ENCODE measurements around the gene MSL3B.
"Not testable (repeated sequence)": the region's sequence is repeated elsewhere in the genome, so short reads cannot be mapped to it uniquely, and the experiment has no call there.

Gene MSL3B

DNA sequence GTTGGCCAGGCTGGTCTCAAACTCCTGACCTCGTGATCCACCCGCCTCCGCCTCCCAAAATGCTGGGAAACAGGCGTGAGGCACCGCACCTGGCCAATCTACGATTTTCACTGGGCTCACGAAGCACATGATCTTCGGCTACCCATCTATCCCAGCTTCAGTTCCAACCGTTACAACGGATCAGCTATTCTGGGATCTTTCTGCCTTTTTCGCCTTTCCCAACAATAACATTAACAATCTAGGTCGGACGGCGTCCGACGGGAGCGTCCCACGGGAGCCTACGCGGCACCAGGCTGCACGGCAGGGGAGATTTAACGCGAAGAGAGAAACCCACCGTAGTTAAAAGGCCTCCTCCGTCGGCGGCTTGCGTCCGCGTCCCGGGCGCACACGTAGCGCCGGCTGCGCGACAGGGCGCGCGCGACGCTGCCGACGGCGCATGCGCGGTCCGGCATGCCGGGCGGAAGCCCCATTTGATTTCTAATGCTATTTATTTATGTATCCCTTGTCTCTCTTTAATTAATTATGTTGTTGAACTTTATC is at the start of gene MSL3B:
Gene MSL3B, minus strand, starts transcription at position 394 of the 540 bp plus-strand sequence.
- DNase-seq, result no peak

DNA sequence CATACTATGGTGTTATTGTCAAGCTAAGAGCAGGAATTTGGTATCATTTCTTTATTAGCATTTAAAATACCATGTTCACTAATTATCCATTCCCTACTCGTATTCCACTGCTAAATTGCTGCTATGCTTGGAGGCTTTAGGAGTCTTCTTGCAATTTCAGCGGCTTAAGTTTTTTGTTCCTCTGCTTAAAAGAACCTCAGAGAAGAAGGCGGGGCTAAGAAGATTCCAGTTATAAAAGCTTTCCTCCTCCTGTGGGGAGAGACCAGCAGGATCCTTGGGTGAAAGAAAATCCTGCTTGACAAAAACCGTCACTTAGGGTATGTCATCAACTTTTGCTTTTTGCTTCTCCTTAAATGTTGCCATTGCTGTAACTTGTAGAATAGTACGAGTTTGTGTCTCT is 48.9 kb upstream of the MSL3B start, which contains the start of gene TRPM8:
Gene TRPM8, plus strand, starts transcription at position 258 of the 400 bp plus-strand sequence. CDS start 9,165 bp downstream, outside the sequence.
- DNase-seq, result no peak

DNA sequence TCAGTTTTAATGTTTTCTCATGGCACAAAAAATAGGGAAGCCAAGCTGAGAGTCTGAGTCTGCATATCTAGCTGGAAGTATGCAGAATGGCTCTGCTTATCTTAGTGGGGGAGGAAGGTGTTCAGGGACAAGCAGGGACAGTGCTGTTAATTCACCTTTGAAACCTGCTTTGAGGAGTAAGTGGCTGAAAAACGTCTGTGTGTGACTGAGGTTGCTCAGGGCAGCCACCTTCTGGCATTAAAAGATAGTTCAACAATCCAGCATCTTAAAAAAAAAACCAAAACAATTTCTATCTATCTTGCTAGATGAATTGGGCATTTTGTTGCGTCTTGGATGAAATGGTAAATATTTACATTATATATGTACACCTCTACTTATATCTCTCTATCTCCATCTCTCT is 46.9 kb upstream of the MSL3B start:
- no peak for DNase-seq

- DNase-seq, result no peak
Observed at GRCh38 chr2:233912691-233913423, 44.7 kb upstream of the MSL3B start.

- no peak for DNase-seq
Observed at GRCh38 chr2:233907627-233908026, 39.4 kb upstream of the MSL3B start.

DNA sequence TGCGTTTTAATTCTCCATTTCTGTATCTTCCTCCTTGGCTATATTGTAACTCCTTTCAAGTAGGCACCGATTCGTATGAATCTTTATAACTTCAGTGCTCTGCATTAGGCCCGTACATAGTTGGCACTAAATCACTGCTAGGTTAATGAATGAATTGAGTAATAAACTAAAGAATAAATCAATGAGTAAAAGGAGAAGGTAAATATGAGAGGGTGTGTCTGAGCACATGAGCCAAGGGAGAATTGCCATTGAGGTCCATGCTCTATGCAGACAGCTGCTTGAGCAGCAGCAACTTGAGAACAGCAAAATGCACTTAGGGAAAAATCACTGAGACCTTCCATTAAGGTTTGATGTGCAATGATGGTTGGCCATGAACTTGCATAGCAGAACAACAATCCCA is 37.8 kb upstream of the MSL3B start:
- no peak for DNase-seq

DNA sequence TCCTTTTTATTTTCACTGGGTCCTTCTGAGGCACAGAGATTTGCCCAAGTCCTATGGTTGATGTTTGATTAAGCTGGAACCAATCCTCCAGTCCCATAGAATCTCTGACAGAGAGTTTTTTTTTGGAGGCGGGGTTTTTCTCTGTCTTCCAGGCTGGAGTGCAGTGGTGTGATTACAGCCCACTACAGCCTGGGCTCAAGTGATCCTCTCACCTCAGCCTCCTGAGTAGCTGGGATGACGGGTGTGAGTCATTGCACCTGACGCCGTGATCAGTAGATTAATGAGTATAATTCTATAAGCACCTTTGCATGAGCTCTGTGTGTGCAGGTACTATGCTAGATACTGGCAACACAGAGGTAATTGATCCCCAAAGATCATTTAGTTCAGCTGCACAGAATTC is 33.7 kb upstream of the MSL3B start:
- no peak for DNase-seq

GRCh38 chr2:233901367-233901766 is 33.2 kb upstream of the MSL3B start:
- DNase-seq, result no peak

DNA sequence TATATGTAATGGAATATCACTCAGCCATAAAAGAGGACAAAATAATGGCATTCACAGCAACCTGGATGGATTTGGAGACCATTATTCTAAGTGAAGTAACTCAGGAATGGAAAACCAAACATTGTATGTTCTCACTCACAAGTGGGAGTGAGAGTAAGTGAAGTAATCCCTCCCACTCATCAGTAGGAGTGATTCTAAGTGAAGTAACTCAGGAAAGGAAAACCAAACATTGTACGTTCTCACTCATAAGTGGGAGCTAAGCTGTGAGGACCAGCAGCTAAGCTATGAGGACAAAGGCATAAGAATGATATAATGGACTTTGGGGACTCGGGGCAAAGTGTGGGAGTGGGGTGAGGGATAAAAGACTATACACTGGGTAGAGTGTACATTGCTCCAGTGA is 28.1 kb upstream of the MSL3B start:
- DNase-seq, result not testable (repeated sequence)

GRCh38 chr2:233892793-233893192 is 24.6 kb upstream of the MSL3B start:
- no peak for DNase-seq

GRCh38 chr2:233882353-233882752 is 14.2 kb upstream of the MSL3B start:
- DNase-seq, result no peak

- DNase-seq, result not testable (repeated sequence)
Observed at GRCh38 chr2:233872125-233872524, 3.9 kb upstream of the MSL3B start.

GRCh38 chr2:233871432-233871831 is 3.2 kb upstream of the MSL3B start:
- DNase-seq, result no peak

DNA sequence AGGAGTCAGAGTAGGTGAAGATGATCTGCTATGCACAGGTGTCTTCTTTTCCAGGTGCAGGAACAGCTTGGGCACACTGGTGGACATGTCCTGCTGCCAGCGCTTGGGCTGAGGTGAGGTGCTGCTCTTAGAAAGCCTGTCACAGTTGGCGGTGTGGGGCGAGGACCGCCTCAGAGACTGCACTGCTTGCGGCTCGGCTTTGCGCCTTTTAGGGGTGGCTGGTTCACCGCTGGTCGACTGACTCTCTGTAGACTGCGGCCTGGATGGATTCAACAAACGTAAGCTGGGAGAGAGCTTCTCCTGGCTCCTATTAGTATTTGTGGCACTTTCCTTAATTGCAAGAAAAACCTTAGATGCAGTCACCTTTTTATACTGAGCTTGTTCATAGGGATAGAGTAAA is 1.7 kb downstream of the MSL3B start:
- DNase-seq, result no peak

DNA sequence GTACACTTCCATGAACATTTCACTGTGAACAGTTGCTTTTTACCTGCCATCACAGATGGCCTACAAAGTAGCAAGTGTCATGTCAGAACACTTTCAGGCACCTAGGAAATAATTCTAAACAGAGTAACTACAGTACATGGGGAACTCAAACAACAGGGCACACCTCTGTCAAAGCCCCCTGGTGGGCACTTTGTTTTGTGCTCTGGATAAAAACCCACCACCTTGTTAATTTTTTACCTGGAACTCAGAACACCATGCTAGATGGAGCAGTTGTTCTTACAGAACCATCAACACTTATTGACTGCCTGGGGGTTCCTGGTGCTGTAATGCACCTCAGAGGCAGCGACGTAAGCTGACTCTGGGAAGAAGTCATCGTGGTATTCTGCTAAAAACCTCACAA is 2.3 kb downstream of the MSL3B start:
- no peak for DNase-seq

GRCh38 chr2:233862261-233862768 is 5.9 kb downstream of the MSL3B start:
- no peak for DNase-seq

DNA sequence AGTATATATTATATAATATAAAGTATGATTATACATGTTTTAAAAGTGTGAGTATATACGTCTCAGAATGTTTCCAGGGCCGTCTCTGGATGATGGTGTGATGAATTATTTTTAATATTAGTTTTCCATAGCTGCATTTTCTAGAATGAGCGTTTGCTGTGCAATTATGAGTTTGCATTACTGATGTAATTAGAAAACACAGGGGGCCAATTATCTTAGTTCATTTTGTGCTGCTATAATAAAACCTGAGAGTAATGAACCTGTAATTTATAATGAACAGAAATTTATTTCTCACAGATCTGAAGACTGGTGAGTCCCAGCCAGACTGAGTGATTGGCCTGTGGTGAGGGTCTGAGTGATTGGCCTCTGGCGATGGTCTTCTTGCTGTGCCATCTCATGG is 9.9 kb downstream of the MSL3B start:
- no peak for DNase-seq

DNA sequence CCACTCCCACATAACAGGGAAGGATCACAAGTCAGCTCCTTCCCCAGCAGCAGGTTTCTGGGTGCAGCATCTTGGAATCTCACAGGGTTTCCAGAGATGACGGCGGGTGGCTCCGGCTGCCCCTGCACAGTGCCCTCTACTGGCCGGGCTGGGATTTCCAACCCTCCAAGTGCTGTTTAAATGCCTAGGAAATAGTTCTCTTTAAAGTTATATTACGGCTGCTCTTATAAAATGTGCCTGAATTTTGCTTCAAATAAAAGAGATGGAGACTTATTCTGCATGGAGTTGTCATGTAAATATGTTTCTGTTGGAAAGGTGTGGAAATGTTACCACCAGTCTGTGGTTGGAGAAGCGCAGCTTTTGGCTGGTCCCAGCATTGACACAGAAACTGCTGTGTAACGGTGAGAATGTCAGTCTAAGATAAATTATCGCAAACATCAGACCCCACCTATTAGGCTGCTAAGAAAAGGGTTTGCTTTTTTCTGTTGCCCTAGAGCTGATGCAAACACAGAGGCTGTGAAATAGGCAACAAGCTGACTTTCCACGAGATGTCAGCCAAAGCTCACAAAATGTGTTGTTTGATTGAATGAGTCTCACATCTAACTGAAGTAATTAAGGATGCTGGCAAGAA is 10.6 kb downstream of the MSL3B start:
- DNase-seq, result no peak

GRCh38 chr2:233856184-233856583 is 12.0 kb downstream of the MSL3B start:
- no peak for DNase-seq

GRCh38 chr2:233855345-233855744 is 12.8 kb downstream of the MSL3B start:
- DNase-seq, result no peak

GRCh38 chr2:233854241-233854981 is 13.8 kb downstream of the MSL3B start, which contains the start of gene HJURP:
TSS of gene HJURP (minus strand) at chr2:233854535. CDS start at chr2:233854500, 35 bp downstream.
- DNase-seq, result peak; percentile 92

GRCh38 chr2:233853883-233854240 is 14.3 kb downstream of the MSL3B start:
- no peak for DNase-seq

- DNase-seq, result no peak
Observed at GRCh38 chr2:233853353-233853752, 14.8 kb downstream of the MSL3B start.
